Upper lobe of right lung (tissue), 1 donor: Measurements from ENCODE around the gene HDLBP. TPM values are rescaled to one million over a fixed set of nuclear protein-coding genes. Genes with fewer than 3 reads are reported as not detected.

Experiments used
- ATAC-seq: fragments of 200-7000 bp; cut with Tn5 transposase; one replicate; pipeline ENCODE4 v1.9.1; 2020; ENCODE audit warnings: mild to moderate bottlenecking, moderate library complexity
- DNase-seq: peaks from one replicate; pipeline ENCODE4 v3.0.0-alpha.2; 2020
- H3K27ac ChIP-seq: fragments of 200-600 bp; one replicate; pipeline ENCODE4 v1.8.0; 2022
- H3K27me3 ChIP-seq: fragments of 200-600 bp; one replicate; pipeline ENCODE4 v1.8.0; 2022; ENCODE audit warnings: mild to moderate bottlenecking
- H3K36me3 ChIP-seq: fragments of 200-600 bp; one replicate; pipeline ENCODE4 v1.8.0; 2022
- H3K4me1 ChIP-seq: fragments of 200-600 bp; one replicate; pipeline ENCODE4 v1.8.0; 2022
- H3K4me3 ChIP-seq: fragments of 200-600 bp; one replicate; pipeline ENCODE4 v1.8.0; 2022; ENCODE audit warnings: mild to moderate bottlenecking
- H3K9me3 ChIP-seq: fragments of 200-600 bp; one replicate; pipeline ENCODE4 v1.8.0; 2022
- CTCF ChIP-seq: fragments of 200-600 bp; IDR thresholded peaks from one replicate; pipeline ENCODE4 v1.8.0; 2022; ENCODE audit warnings: antibody characterized with exemption
- intact Hi-C: fragments of 100-400 bp; cut with DNase I; formaldehyde crosslinking; loops from one replicate; pipeline ENCODE4 v1.11.0; 2022
- total RNA-seq: library from RNA; stranded (reverse); fragmentation: NEBNext Ultra II Directional; extraction: Animal tissue kit (Norgen Biotek cat#: 25700); gene quantifications from one replicate; pipeline ENCODE4 v1.2.1, GENCODE V29; 2021
- donor health status: DM: no; HTN: yes; CAD: no; lungs with severe emphysema.

The HDLBP gene
- total RNA-seq, 1 donor from 2014 or later, result 444 TPM

GRCh38 chr2:241226723-241227572, 88.5 kb downstream of the HDLBP start:
- H3K4me3 ChIP-seq, result no peak overlapping the region
- no peaks in the 10 kb centered on the region for H3K9me3 ChIP-seq
- no peak overlapping the region for H3K27ac ChIP-seq
- no peaks in the 10 kb centered on the region for H3K4me1 ChIP-seq
- TF ChIP-seq CTCF, result no peak
- ATAC-seq (no peak), DNase-seq (no peak)
- no peaks in the 10 kb centered on the region for H3K27me3 ChIP-seq
- intact Hi-C loops, result no loop called here
- peaks cover 63% of the 10 kb centered on the region for H3K36me3 ChIP-seq

GRCh38 chr2:241225983-241226382, 89.5 kb downstream of the HDLBP start:
- peaks cover 54% of the 10 kb centered on the region for H3K36me3 ChIP-seq
- no peak for TF ChIP-seq CTCF
- DNase-seq (no peak), ATAC-seq (no peak)
- H3K4me1 ChIP-seq, result no peaks in the 10 kb centered on the region
- H3K4me3 ChIP-seq, result no peak overlapping the region
- no peaks in the 10 kb centered on the region for H3K9me3 ChIP-seq
- intact Hi-C loops, result no loop called here
- no peaks in the 10 kb centered on the region for H3K27me3 ChIP-seq
- no peak overlapping the region for H3K27ac ChIP-seq

GRCh38 chr2:241225545-241225944, 89.9 kb downstream of the HDLBP start:
- Histone ChIP-seq H3K9me3 (no peaks in the 10 kb centered on the region), H3K4me1 (no peaks in the 10 kb centered on the region), H3K36me3 (peaks cover 49% of the 10 kb centered on the region), H3K27ac (no peak overlapping the region), H3K27me3 (no peaks in the 10 kb centered on the region), H3K4me3 (no peak overlapping the region)
- intact Hi-C loops, result no loop called here
- ATAC-seq (no peak), DNase-seq (no peak)
- TF ChIP-seq CTCF, result no peak

- no peak overlapping the region for H3K4me3 ChIP-seq
- DNase-seq (no peak), ATAC-seq (no peak)
- no peak for TF ChIP-seq CTCF
- no peak overlapping the region for H3K27ac ChIP-seq
- peaks cover 43% of the 10 kb centered on the region for H3K36me3 ChIP-seq
- H3K27me3 ChIP-seq, result no peaks in the 10 kb centered on the region
- intact Hi-C loops, result no loop called here
- H3K9me3 ChIP-seq, result no peaks in the 10 kb centered on the region
- no peaks in the 10 kb centered on the region for H3K4me1 ChIP-seq
Observed at GRCh38 chr2:241224851-241225438, 90.5 kb downstream of the HDLBP start.

- DNase-seq (no peak), ATAC-seq (peak; percentile 57)
- intact Hi-C loops, result no loop called here
- H3K27me3 ChIP-seq, result no peaks in the 10 kb centered on the region
- H3K9me3 ChIP-seq, result no peaks in the 10 kb centered on the region
- H3K4me1 ChIP-seq, result peaks cover 1% of the 10 kb centered on the region
- peaks cover 36% of the 10 kb centered on the region for H3K36me3 ChIP-seq
- H3K27ac ChIP-seq, result no peak overlapping the region
- no peak overlapping the region for H3K4me3 ChIP-seq
- TF ChIP-seq CTCF, result no peak
Observed at GRCh38 chr2:241224018-241224850, 91.2 kb downstream of the HDLBP start.
